H54 (cell line): Measurements from ENCODE around the gene ZNF396.

Experiments
- DNase-seq: peaks from one replicate; pipeline ENCODE4 v3.0.0; 2011; ENCODE audit warnings: low spot score, mixed read lengths; ENCODE audit not compliant: insufficient read length
- FAIRE-seq: peaks from 3 replicates; lab custom pipeline; 2011; peaks lifted over from hg19 to GRCh38; lab: Jason Lieb, UNC
- POLR2A ChIP-seq: IDR thresholded peaks from 2 replicates; pipeline ENCODE4 v1.6.1; 2011; ENCODE audit warnings: low read depth, mild to moderate bottlenecking, low read length

The ZNF396 gene

GRCh38 chr18:35393716-35394115 lies 16.6 kb upstream of the ZNF396 start:
- FAIRE-seq (no peak), DNase-seq (no peak)
- TF ChIP-seq POLR2A = no peak

- DNase-seq (no peak), FAIRE-seq (no peak)
- TF ChIP-seq POLR2A = no peak
These were observed 15.2 kb upstream of the ZNF396 start for GRCh38 chr18:35392375-35392774.

GRCh38 chr18:35390951-35391700 lies 14.0 kb upstream of the ZNF396 start:
- DNase-seq (no peak), FAIRE-seq (no peak)
- TF ChIP-seq POLR2A = no peak

- TF ChIP-seq POLR2A = no peak
- no peak for DNase-seq
- no peak for FAIRE-seq
These were observed 12.0 kb upstream of the ZNF396 start for GRCh38 chr18:35389095-35389618.

- no peak for DNase-seq
- FAIRE-seq = no peak
- no peak for TF ChIP-seq POLR2A
These were observed 10.0 kb upstream of the ZNF396 start for GRCh38 chr18:35387152-35387571.

- no peak for TF ChIP-seq POLR2A
- FAIRE-seq (peak; percentile 72), DNase-seq (peak; percentile 34)
These were observed 9.5 kb upstream of the ZNF396 start for GRCh38 chr18:35386600-35387100.

- FAIRE-seq = no peak
- no peak for TF ChIP-seq POLR2A
- no peak for DNase-seq
These were observed 6.0 kb upstream of the ZNF396 start for GRCh38 chr18:35383136-35383535.

- no peak for TF ChIP-seq POLR2A
- no peak for FAIRE-seq
- no peak for DNase-seq
These were observed 2.3 kb upstream of the ZNF396 start for GRCh38 chr18:35379421-35379820.

- no peak for FAIRE-seq
These were observed 1.4 kb upstream of the ZNF396 start for GRCh38 chr18:35378574-35378896.

GRCh38 chr18:35377875-35378573 lies 887 bp upstream of the ZNF396 start:
- DNase-seq (no peak), FAIRE-seq (no peak)
- TF ChIP-seq POLR2A = no peak

More at GRCh38 chr18:35378574-35378896, 1.4 kb upstream of the ZNF396 start:
- no peak for DNase-seq
- no peak for TF ChIP-seq POLR2A

- no peak for TF ChIP-seq POLR2A
- no peak for DNase-seq
- no peak for FAIRE-seq
These were observed 770 bp downstream of the ZNF396 start for GRCh38 chr18:35376393-35376741.

GRCh38 chr18:35374708-35375107 lies 2.4 kb downstream of the ZNF396 start:
- TF ChIP-seq POLR2A = no peak
- DNase-seq = no peak
- no peak for FAIRE-seq

GRCh38 chr18:35371412-35372195 lies 5.5 kb downstream of the ZNF396 start:
- TF ChIP-seq POLR2A = no peak
- FAIRE-seq = no peak
- DNase-seq = no peak

GRCh38 chr18:35369126-35369525 lies 8.0 kb downstream of the ZNF396 start:
- DNase-seq (no peak), FAIRE-seq (no peak)
- TF ChIP-seq POLR2A = no peak

- TF ChIP-seq POLR2A = no peak
- FAIRE-seq (no peak), DNase-seq (no peak)
These were observed 8.5 kb downstream of the ZNF396 start for GRCh38 chr18:35368595-35368994.
